GM12878 (cell line): ENCODE data around the gene PRKRIP1. TPM values are rescaled to one million over a fixed set of nuclear protein-coding genes. Genes with fewer than 3 reads are reported as not detected.
"Not testable (repeated sequence)": the region's sequence is repeated elsewhere in the genome, so short reads cannot be mapped to it uniquely, and the experiment has no call there.

Source experiments
- ATAC-seq: fragments of 200-7000 bp; cut with Tn5 transposase; 3 replicates; pipeline ENCODE4 v1.9.1; 2020; ENCODE audit warnings: mild to moderate bottlenecking, moderate library complexity
- BruUV-seq: library from RNA; stranded (reverse); fragments of 400-500 nt; replicated peaks from 2 replicates; lab custom pipeline; 2021; lab: Mats Ljungman, UMichigan
- CTCF ChIA-PET: fragments of 300-600 bp; sonication (Branson Sonifier 250); formaldehyde crosslinking; extraction: SDS; loops from one replicate; lab custom pipeline; 2021; ENCODE audit warnings: inconsistent platforms; lab: Yijun Ruan, JAX
- POLR2A ChIA-PET: fragments of 350-600 bp; formaldehyde crosslinking; extraction: SDS; loops from one replicate; lab custom pipeline; 2021; ENCODE audit warnings: inconsistent platforms; lab: Charles Lee
- RAD21 ChIA-PET: fragments of 300-600 bp; sonication (Branson Sonifier 250); formaldehyde crosslinking; loops from one replicate; lab custom pipeline; 2023; ENCODE audit warnings: antibody characterized with exemption; ENCODE audit not compliant: unreplicated experiment; lab: Charles Lee
- SMC1A ChIA-PET: fragments of 300-600 bp; sonication (Branson Sonifier 250); formaldehyde crosslinking; loops from one replicate; lab custom pipeline; 2023; ENCODE audit not compliant: unreplicated experiment, uncharacterized antibody; lab: Charles Lee
- DNase-seq: peaks from one replicate; pipeline ENCODE4 v3.0.0-alpha.2; 2011; ENCODE audit warnings: low read depth, low spot score
- FAIRE-seq: peaks from 3 replicates; lab custom pipeline; 2011; peaks lifted over from hg19 to GRCh38; lab: Jason Lieb, UNC
- H2AFZ ChIP-seq: 2 replicates; pipeline ENCODE4 v1.6.0; 2011; ENCODE audit warnings: low read depth, low read length, control low read depth; ENCODE audit not compliant: control insufficient read depth
- H3K27ac ChIP-seq: 2 replicates; pipeline ENCODE4 v1.5.1; 2011; ENCODE audit warnings: control low read depth; ENCODE audit not compliant: control insufficient read depth, insufficient read depth
- H3K27me3 ChIP-seq, 2 experiments: replicated peaks in 1 of 2; 2 replicates each; pipeline versions ENCODE4 v1.6.0 to v1.6.1; 2011; ENCODE audit warnings: low read length in 1 of 2; ENCODE audit not compliant: control insufficient read depth in 2 of 2, insufficient read depth in 2 of 2
- H3K36me3 ChIP-seq, 2 experiments: 2 replicates each; pipeline ENCODE4 v1.5.1; 2011; ENCODE audit warnings: low read length in 1 of 2; ENCODE audit not compliant: control insufficient read depth in 2 of 2, insufficient read depth in 2 of 2
- H3K4me1 ChIP-seq: 2 replicates; pipeline ENCODE4 v1.6.1; 2011; ENCODE audit warnings: mild to moderate bottlenecking, low read length, moderate library complexity, mixed read lengths; ENCODE audit not compliant: control insufficient read depth, insufficient read depth
- H3K4me2 ChIP-seq: 2 replicates; pipeline ENCODE4 v1.6.0; 2011; ENCODE audit warnings: control low read depth; ENCODE audit not compliant: control insufficient read depth, insufficient read depth
- H3K4me3 ChIP-seq: fragments of 200-600 bp; sonication (generic); 2 replicates; pipeline ENCODE4 v1.5.1; 2016
- H3K79me2 ChIP-seq: 2 replicates; pipeline ENCODE4 v1.6.0; 2011; ENCODE audit warnings: low read length; ENCODE audit not compliant: control insufficient read depth, insufficient read depth
- H3K9ac ChIP-seq: 2 replicates; pipeline ENCODE4 v1.8.0; 2011; ENCODE audit warnings: low read length, control low read depth, mixed read lengths; ENCODE audit not compliant: control insufficient read depth, insufficient read depth
- H3K9me3 ChIP-seq: replicated peaks from 3 replicates; pipeline ENCODE4 v1.5.1; 2011; ENCODE audit warnings: mild to moderate bottlenecking, low read length; ENCODE audit not compliant: control insufficient read depth, insufficient read depth
- H4K20me1 ChIP-seq: 2 replicates; pipeline ENCODE4 v1.6.0; 2011; ENCODE audit not compliant: control insufficient read depth, insufficient read depth
- BHLHE40 ChIP-seq, 2 experiments: fragments of 450-650 bp in 1 of 2; IDR thresholded peaks; 2 replicates each; pipeline ENCODE4 v1.6.1; 2011 to 2017; ENCODE audit warnings: low read depth in 2 of 2, borderline replicate concordance in 1 of 2, improper control_type of control experiment in 1 of 2, low read length in 1 of 2, mild to moderate bottlenecking in 1 of 2
- FOS ChIP-seq: IDR thresholded peaks from 3 replicates; pipeline ENCODE4 v1.6.1; 2011; ENCODE audit warnings: borderline replicate concordance; ENCODE audit not compliant: insufficient read length; ENCODE audit errors: extremely low read depth
- HDAC2 ChIP-seq: fragments of 200-600 bp; sonication (generic); IDR thresholded peaks from 2 replicates; pipeline ENCODE4 v1.6.1; 2017
- HDGF ChIP-seq: fragments of 450-650 bp; IDR thresholded peaks from 2 replicates; pipeline ENCODE4 v1.6.1; 2016; ENCODE audit warnings: antibody characterized with exemption
- HSF1 ChIP-seq: fragments of 150-350 bp; IDR thresholded peaks from 2 replicates; pipeline ENCODE4 v1.6.1; 2014; ENCODE audit warnings: mild to moderate bottlenecking, low read depth, low read length
- MEF2B ChIP-seq: fragments of 450-650 bp; IDR thresholded peaks from 2 replicates; pipeline ENCODE4 v1.6.1; 2018; ENCODE audit warnings: mild to moderate bottlenecking, moderate library complexity; ENCODE audit not compliant: partially characterized antibody, poor library complexity, severe bottlenecking
- POLR2AphosphoS5 ChIP-seq: IDR thresholded peaks from 2 replicates; pipeline ENCODE4 v1.6.1; 2011; ENCODE audit warnings: mild to moderate bottlenecking, low read length, inconsistent platforms
- RAD21 ChIP-seq: IDR thresholded peaks from 2 replicates; pipeline ENCODE4 v1.6.1; 2011; ENCODE audit warnings: mild to moderate bottlenecking, low read depth, low read length, moderate library complexity; ENCODE audit not compliant: insufficient read depth
- STAT3 ChIP-seq: IDR thresholded peaks from 2 replicates; pipeline ENCODE4 v1.6.1; 2011; ENCODE audit warnings: low read depth, low read length, improper control_type of control experiment
- USF2 ChIP-seq: IDR thresholded peaks from 2 replicates; pipeline ENCODE4 v1.6.1; 2011; ENCODE audit warnings: low read depth, low read length, improper control_type of control experiment, borderline replicate concordance
- WGBS: methylation state at CpG from one replicate; pipeline ENCODE4 v1.1.6; 2016; ENCODE audit warnings: low lambda C conversion rate; ENCODE audit not compliant: insufficient replicate concordance, insufficient coverage; ENCODE audit errors: missing lambda C conversion rate; 5-methylcytosine and 5-hydroxymethylcytosine counted together
- in situ Hi-C: fragments of 300-500 bp; cut with MboI; formaldehyde crosslinking; loops from 9 replicates; pipeline ENCODE4 v1.14.3; 2018; ENCODE audit warnings: mixed read lengths
- intact Hi-C: fragments of 100-400 bp; cut with micrococcal nuclease; formaldehyde crosslinking; loops from one replicate; pipeline ENCODE4 v1.14.2; 2022; ENCODE audit not compliant: unreplicated experiment
- polyA plus RNA-seq, 11 experiments: library from polyadenylated mRNA; depleted of rRNA in 4 of 11; unstranded in 6 of 11; stranded (reverse) in 5 of 11; fragments of >200 nt; fragmentation: Nextera tagmentation in 4 of 11; fragmentation: Illumina TruSeq in 1 of 11; extraction: Ambion mirVana in 4 of 11; extraction: Trizol in 1 of 11; gene quantifications; 1 replicate in 1 of 11; 2 replicates in 10 of 11; pipeline versions ENCODE4 v1.2.1 to v1.2.3, GENCODE V29; 2011 to 2016; ENCODE audit warnings: inconsistent platforms in 2 of 11, missing spikeins in 2 of 11, low read depth in 1 of 11
- total RNA-seq, 4 experiments: library from RNA; depleted of rRNA in 3 of 4; stranded (reverse); fragments of >200 nt in 3 of 4; fragmentation: Illumina TruSeq in 1 of 4; extraction: Trizol in 1 of 4; gene quantifications; 2 replicates each; pipeline versions ENCODE4 v1.2.1 to v1.2.3, GENCODE V29; 2013 to 2021

PRKRIP1 gene
- total and polyA plus RNA-seq, 10 of the 15 experiments (the other 5 are each of a cell fraction or from before 2014, with no cell fraction given) = 17.0 to 38.4 (median 25.5) TPM

DNA sequence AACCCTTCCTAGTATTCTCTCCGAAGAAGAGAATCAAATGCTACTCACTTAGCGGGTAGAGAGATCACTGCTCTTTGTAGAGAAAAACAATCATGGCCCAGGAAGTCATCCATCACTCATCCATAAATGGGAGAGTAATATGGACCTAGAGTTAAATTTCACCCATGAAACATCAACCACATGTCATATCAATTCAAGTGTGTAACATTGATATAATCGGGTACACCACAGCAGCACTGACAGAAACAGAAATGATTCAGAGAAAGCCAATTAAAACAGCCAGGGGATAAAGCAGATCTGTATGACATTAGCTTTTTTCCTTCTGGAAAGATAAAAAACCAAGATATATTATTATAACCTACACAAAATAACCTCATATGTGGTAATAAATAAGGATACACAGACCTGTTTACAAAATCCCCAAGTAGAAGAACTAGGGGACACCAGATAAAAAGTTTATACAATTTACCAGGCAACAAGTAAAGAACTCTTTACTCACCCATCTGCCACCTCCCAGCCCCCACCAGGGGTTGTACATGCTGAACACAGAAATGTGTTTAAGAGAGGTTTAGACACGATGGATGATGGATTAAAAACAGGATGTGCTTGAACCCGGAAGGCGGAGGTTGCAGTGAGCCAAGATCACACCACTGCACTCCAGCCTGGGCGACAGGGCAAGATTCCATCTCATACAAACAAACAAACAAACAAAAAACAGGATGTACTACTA is 14.3 kb upstream of the PRKRIP1 start:
- peaks cover 6 to 14% of the 10 kb centered on the region in 2 experiments for H3K36me3 ChIP-seq
- intact Hi-C loops, H3K4me3 ChIP-seq, H2AFZ ChIP-seq, H3K79me2 ChIP-seq, RAD21 ChIA-PET, SMC1A ChIA-PET, H3K9me3 ChIP-seq, DNase-seq, FAIRE-seq, H3K4me1 ChIP-seq, ATAC-seq, H4K20me1 ChIP-seq, H3K27ac ChIP-seq, H3K9ac ChIP-seq, H3K27me3 ChIP-seq, H3K4me2 ChIP-seq: not testable (repeated sequence)
- 98% methylated on average over 6 of the region's 7 CpGs for WGBS
- in situ Hi-C loops = loop anchor here (10.0 kb wide), 1 partner anchor 777 kb away; no protein-coding TSS in a partner anchor
- POLR2A ChIA-PET = interaction anchor here (1.0 kb wide), 1 partner anchor 18 kb away, joined by 5 read pairs; no protein-coding TSS in a partner anchor
- CTCF ChIA-PET = interaction anchor here (0.6 to 1.0 kb wide), 2 partner anchors 10 to 94 kb away, joined by 3 read pairs; no protein-coding TSS in a partner anchor
- BruUV-seq = TSS peak; percentile 10

DNA sequence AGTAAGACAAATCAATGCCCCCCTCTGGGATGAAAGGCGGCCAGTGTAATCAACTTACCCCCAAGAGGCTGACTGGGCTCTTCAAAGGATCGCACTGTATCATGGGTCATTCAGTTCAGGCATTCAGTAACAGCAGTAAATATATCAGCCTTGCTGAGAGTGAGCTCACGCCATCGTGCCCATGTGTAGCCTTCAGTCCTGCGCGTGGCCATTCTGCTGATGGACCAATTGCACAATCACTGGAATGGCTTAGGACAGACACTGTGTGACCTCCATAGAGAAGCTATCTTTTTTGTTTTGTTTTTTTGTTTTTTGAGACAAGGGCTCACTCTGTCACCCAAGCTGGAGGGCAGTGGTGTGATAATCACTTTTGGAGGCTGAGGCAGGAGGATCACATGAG is 9.1 kb upstream of the PRKRIP1 start:
- no TSS peak for BruUV-seq
- ChIA-PET RAD21 (interaction anchor here (0.6 to 9.0 kb wide), 4 partner anchors 81 to 109 kb away, joined by 3 to 79 read pairs (median 8); partner anchors contain the start of gene SH2B2), POLR2A (interaction anchor here (0.6 to 1.6 kb wide), 3 partner anchors 94 to 411 kb away, joined by 3 to 6 read pairs (median 4); no protein-coding TSS in a partner anchor), CTCF (interaction anchor here (1.0 to 13.5 kb wide), 5 partner anchors 52 to 1104 kb away, joined by 3 to 205 read pairs (median 3); no protein-coding TSS in a partner anchor), SMC1A (interaction anchor here (5.4 to 9.2 kb wide), 2 partner anchors 98 to 106 kb away, joined by 39 to 122 read pairs; partner anchors contain the start of gene SH2B2)
- no peaks in the 10 kb centered on the region for H3K9me3 ChIP-seq
- no peak overlapping the region for H3K4me2 ChIP-seq
- no peak overlapping the region for H2AFZ ChIP-seq
- 100% methylated on average over 6 of the region's 6 CpGs for WGBS
- no peak overlapping the region for H3K9ac ChIP-seq
- H3K79me2 ChIP-seq = peaks cover 4% of the 10 kb centered on the region
- no peaks in the 10 kb centered on the region for H4K20me1 ChIP-seq
- FAIRE-seq (no peak), ATAC-seq (no peak), DNase-seq (no peak)
- H3K36me3 ChIP-seq = peaks cover 3 to 14% of the 10 kb centered on the region in 2 experiments
- peaks cover 9% of the 10 kb centered on the region for H3K4me1 ChIP-seq
- H3K27me3 ChIP-seq = no peaks in the 10 kb centered on the region
- H3K4me3 ChIP-seq = no peak overlapping the region
- in situ Hi-C loops = loop anchor here (10.0 kb wide), 1 partner anchor 782 kb away; no protein-coding TSS in a partner anchor
- intact Hi-C loops = no loop called here
- H3K27ac ChIP-seq = no peak overlapping the region
- TF ChIP-seq HSF1 = no peak
- TF ChIP-seq POLR2AphosphoS5 = no peak
- no peak for TF ChIP-seq HDAC2
- TF ChIP-seq STAT3 = no peak
- TF ChIP-seq MEF2B = no peak
- no peak for TF ChIP-seq FOS
- no peak for TF ChIP-seq HDGF
- TF ChIP-seq USF2 = no peak
- no peak for TF ChIP-seq RAD21
- TF ChIP-seq BHLHE40 (IDR thresholded peaks at IDR 0.05; ENCODE audit: borderline replicate concordance in 1 of 2, low read depth in 2 of 2, low read length in 1 of 2) = no peak
